HepG2 (cell line): ENCODE measurements around the gene TEX53.

Experiments used
- FOXA3 ChIP-seq: IDR thresholded peaks from 2 replicates; pipeline ENCODE4 v1.6.1; 2016; ENCODE audit warnings: missing genetic modification reagents, missing compliant biosample characterization
- KDM2A ChIP-seq: sonication (generic); formaldehyde crosslinking; IDR thresholded peaks from 2 replicates; pipeline ENCODE4 v1.4.0; 2020; ENCODE audit warnings: low read depth, missing genetic modification reagents, borderline replicate concordance
- POLR2A ChIP-seq, 2 experiments: IDR thresholded peaks; 2 replicates each; pipeline ENCODE4 v1.6.1; 2011; ENCODE audit warnings: low read depth in 2 of 2, low read length in 2 of 2, mild to moderate bottlenecking in 1 of 2, moderate library complexity in 1 of 2; ENCODE audit not compliant: insufficient read depth in 1 of 2
- RBM39 ChIP-seq: fragments of 200-400 bp; formaldehyde crosslinking; IDR thresholded peaks from one replicate; pipeline ENCODE4 v1.6.1; 2018; ENCODE audit warnings: antibody characterized with exemption, mild to moderate bottlenecking, low read depth, low read length; ENCODE audit not compliant: poor library complexity, severe bottlenecking
- RXRA ChIP-seq: sonication (generic); formaldehyde crosslinking; IDR thresholded peaks from 2 replicates; pipeline ENCODE4 v1.5.1; 2020; ENCODE audit warnings: missing genetic modification reagents
- SUZ12 ChIP-seq: fragments of 150-350 bp; IDR thresholded peaks from 2 replicates; pipeline ENCODE4 v1.6.1; 2014; ENCODE audit warnings: low read depth, low read length
- TAF1 ChIP-seq: sonication (generic); formaldehyde crosslinking; IDR thresholded peaks from 2 replicates; pipeline ENCODE4 v1.4.0; 2020; ENCODE audit warnings: missing genetic modification reagents
- TBL1XR1 ChIP-seq: fragments of 150-350 bp; IDR thresholded peaks from 2 replicates; pipeline ENCODE4 v1.6.1; 2014; ENCODE audit warnings: borderline replicate concordance, low read length; ENCODE audit not compliant: partially characterized antibody

DNA sequence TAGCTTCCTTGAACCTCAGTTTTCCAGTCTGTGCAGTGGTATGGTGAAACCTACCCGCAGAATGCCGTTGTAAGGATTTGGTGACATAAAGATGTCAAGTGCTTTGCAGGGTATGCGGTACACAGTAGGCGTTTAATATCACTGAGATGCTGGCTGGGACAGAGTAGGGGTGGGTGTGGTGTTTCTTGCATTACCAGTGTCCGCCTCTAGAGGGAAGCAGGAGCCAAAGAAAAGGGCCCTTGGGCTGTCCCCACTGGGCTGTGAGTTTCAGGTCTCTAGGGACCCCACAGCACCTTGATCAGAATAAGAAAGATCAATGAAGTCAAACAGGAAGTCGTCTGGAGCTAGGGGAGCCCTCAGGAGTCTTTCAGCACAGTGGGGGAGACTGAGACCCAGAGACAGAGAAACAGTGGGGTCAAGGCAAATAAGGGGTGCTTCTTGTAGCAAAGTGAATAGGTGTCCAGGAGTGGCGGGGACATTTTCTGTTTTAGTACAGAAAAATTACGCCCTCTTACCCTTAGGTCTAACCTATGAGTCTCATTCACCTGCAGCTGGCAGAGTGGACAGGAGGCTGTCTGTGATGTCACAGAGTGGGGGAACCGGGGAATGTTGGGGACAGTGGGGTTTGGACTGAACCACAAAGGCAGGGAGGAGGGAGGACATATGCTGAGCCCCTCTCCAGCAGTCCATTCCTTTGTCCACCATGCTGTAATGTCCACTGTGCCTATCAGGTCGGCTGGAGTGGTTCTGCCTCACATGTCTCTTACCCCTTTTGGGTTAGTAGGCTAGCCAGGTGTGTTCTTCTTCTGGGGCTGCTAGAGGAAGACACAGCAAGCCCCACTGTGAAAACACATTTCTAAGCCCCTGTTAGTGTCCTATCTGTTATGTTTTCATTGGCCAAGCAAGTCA is 4.7 kb upstream of the TEX53 start:
- TF ChIP-seq KDM2A (CRISPR knock-in tag): no peak
- no peak for TF ChIP-seq SUZ12
- no peak for TF ChIP-seq TAF1 (CRISPR knock-in tag)
- no peak for TF ChIP-seq RXRA (CRISPR knock-in tag)
- no peak for TF ChIP-seq TBL1XR1
- TF ChIP-seq RBM39: no peak
- no peak for TF ChIP-seq FOXA3 (CRISPR knock-in tag)
- TF ChIP-seq POLR2A (IDR thresholded peaks at IDR 0.05; ENCODE audit: insufficient read depth in 1 of 2, low read depth in 2 of 2, low read length in 2 of 2): no peak
